WTC11 (cell line): ENCODE results near the gene OR52K1. TPM values are rescaled to one million over a fixed set of nuclear protein-coding genes. Genes with fewer than 3 reads are reported as not detected.
A peak's percentile ranks its signal among the peaks of the same experiment; 100 is the strongest.

Experiments used
- ATAC-seq: fragments of 200-7000 bp; cut with Tn5 transposase; 2 replicates; pipeline ENCODE4 v1.10.0; 2021; ENCODE audit warnings: mild to moderate bottlenecking, moderate library complexity
- CTCF ChIA-PET: fragments of 300-600 bp; sonication (Branson Sonifier 250); formaldehyde crosslinking; loops from one replicate; lab custom pipeline; 2021; ENCODE audit warnings: antibody characterized with exemption; lab: Charles Lee
- POLR2A ChIA-PET: fragments of 350-600 bp; sonication (Branson Sonifier 250); formaldehyde crosslinking; loops from one replicate; lab custom pipeline; 2021; ENCODE audit warnings: antibody characterized with exemption; lab: Charles Lee
- DNase-seq: peaks from one replicate; pipeline ENCODE4 v3.0.0; 2021; ENCODE audit warnings: low spot score
- H3K27ac Mint-ChIP-seq: 2 replicates; pipeline ENCODE4 v1.8.0; 2021; ENCODE audit warnings: mixed read lengths
- H3K27me3 Mint-ChIP-seq: 2 replicates; pipeline ENCODE4 v1.8.0; 2021; ENCODE audit warnings: low read depth, mild to moderate bottlenecking, moderate library complexity, mixed read lengths
- H3K36me3 Mint-ChIP-seq: 2 replicates; pipeline ENCODE4 v1.8.0; 2021; ENCODE audit warnings: mixed read lengths
- H3K4me1 Mint-ChIP-seq: 2 replicates; pipeline ENCODE4 v1.8.0; 2022; ENCODE audit warnings: mixed read lengths
- H3K4me3 Mint-ChIP-seq: 2 replicates; pipeline ENCODE4 v1.8.0; 2021; ENCODE audit warnings: mild to moderate bottlenecking, moderate library complexity, mixed read lengths
- H3K9me3 Mint-ChIP-seq: 2 replicates; pipeline ENCODE4 v1.8.0; 2021; ENCODE audit warnings: mixed read lengths
- ATF1 ChIP-seq: sonication (generic); formaldehyde crosslinking; IDR thresholded peaks from 2 replicates; pipeline ENCODE4 v1.8.1; 2023; ENCODE audit warnings: mild to moderate bottlenecking, moderate library complexity, missing genetic modification reagents
- CBFB ChIP-seq: sonication (generic); formaldehyde crosslinking; IDR thresholded peaks from 2 replicates; pipeline ENCODE4 v1.8.1; 2022; ENCODE audit warnings: mild to moderate bottlenecking, low read depth, missing genetic modification reagents
- E2F4 ChIP-seq: sonication (generic); formaldehyde crosslinking; IDR thresholded peaks from 2 replicates; pipeline ENCODE4 v1.8.1; 2022; ENCODE audit warnings: low read depth, mild to moderate bottlenecking, moderate library complexity, missing genetic modification reagents, borderline replicate concordance
- ESRRA ChIP-seq: sonication (generic); formaldehyde crosslinking; IDR thresholded peaks from 2 replicates; pipeline ENCODE4 v1.8.1; 2022; ENCODE audit warnings: mild to moderate bottlenecking, missing genetic modification reagents, borderline replicate concordance
- FOXK1 ChIP-seq: sonication (generic); formaldehyde crosslinking; IDR thresholded peaks from 2 replicates; pipeline ENCODE4 v1.8.0; 2022; ENCODE audit warnings: mild to moderate bottlenecking, moderate library complexity, missing genetic modification reagents
- GABPB1 ChIP-seq: sonication (generic); formaldehyde crosslinking; IDR thresholded peaks from 2 replicates; pipeline ENCODE4 v1.8.1; 2023; ENCODE audit warnings: mild to moderate bottlenecking, missing genetic modification reagents
- IRF2 ChIP-seq: sonication (generic); formaldehyde crosslinking; IDR thresholded peaks from 2 replicates; pipeline ENCODE4 v1.8.0; 2022; ENCODE audit warnings: low read depth, missing genetic modification reagents, borderline replicate concordance
- JAZF1 ChIP-seq: fragments of 250-450 bp; sonication (Bioruptor Pico); IDR thresholded peaks from 2 replicates; pipeline ENCODE4 v1.9.0; 2021; ENCODE audit warnings: moderate library complexity, mild to moderate bottlenecking, inconsistent platforms
- KAT7 ChIP-seq: sonication (generic); formaldehyde crosslinking; IDR thresholded peaks from 2 replicates; pipeline ENCODE4 v1.8.1; 2023; ENCODE audit warnings: missing genetic modification reagents, mild to moderate bottlenecking, borderline replicate concordance
- NFATC4 ChIP-seq: fragments of 250-450 bp; sonication (Bioruptor Pico); IDR thresholded peaks from 2 replicates; pipeline ENCODE4 v1.9.0; 2021; ENCODE audit warnings: mild to moderate bottlenecking
- NR1H2 ChIP-seq: sonication (generic); formaldehyde crosslinking; IDR thresholded peaks from 2 replicates; pipeline ENCODE4 v1.9.0; 2021; ENCODE audit warnings: mild to moderate bottlenecking, moderate library complexity, missing genetic modification reagents
- TEAD1 ChIP-seq: sonication (generic); formaldehyde crosslinking; IDR thresholded peaks from 2 replicates; pipeline ENCODE4 v1.8.0; 2022; ENCODE audit warnings: mild to moderate bottlenecking, missing genetic modification reagents
- ZBTB21 ChIP-seq: sonication (generic); formaldehyde crosslinking; IDR thresholded peaks from 2 replicates; pipeline ENCODE4 v1.8.1; 2023; ENCODE audit warnings: mild to moderate bottlenecking, missing genetic modification reagents, borderline replicate concordance
- ZNF281 ChIP-seq: sonication (generic); formaldehyde crosslinking; IDR thresholded peaks from 2 replicates; pipeline ENCODE4 v1.8.0; 2023; ENCODE audit warnings: mild to moderate bottlenecking, missing genetic modification reagents
- ZNF396 ChIP-seq: fragments of 250-450 bp; sonication (Bioruptor Pico); IDR thresholded peaks from 2 replicates; pipeline ENCODE4 v1.8.0; 2021; ENCODE audit warnings: mild to moderate bottlenecking, moderate library complexity, borderline replicate concordance
- ZNF532 ChIP-seq: fragments of 250-450 bp; sonication (Bioruptor Pico); IDR thresholded peaks from 2 replicates; pipeline ENCODE4 v1.9.0; 2021; ENCODE audit warnings: mild to moderate bottlenecking, borderline replicate concordance
- ZNF671 ChIP-seq: fragments of 250-450 bp; sonication (Bioruptor Pico); IDR thresholded peaks from 2 replicates; pipeline ENCODE4 v1.8.0; 2021; ENCODE audit warnings: mild to moderate bottlenecking
- total RNA-seq: library from RNA; stranded (reverse); gene quantifications from 3 replicates; pipeline ENCODE4 v1.2.3, GENCODE V29; 2021
- TF ChIP-seq, protein P1 (sequence below): sonication (generic); formaldehyde crosslinking; IDR thresholded peaks from 2 replicates; pipeline ENCODE4 v1.8.0; 2022; ENCODE audit warnings: mild to moderate bottlenecking, missing genetic modification reagents

Gene OR52K1
- total RNA-seq, 1 experiment from 2014 or later, result 0.07 TPM

- TF ChIP-seq ZNF532 (CRISPR knock-in tag) (no peak), NR1H2 (CRISPR knock-in tag) (no peak), ZBTB21 (no peak), GABPB1 (CRISPR knock-in tag) (no peak), ZNF671 (no peak), JAZF1 (no peak), ESRRA (no peak), FOXK1 (CRISPR knock-in tag) (no peak)
Observed at GRCh38 chr11:4514196-4514595, 31.8 kb downstream of the OR52K1 start (continued).

GRCh38 chr11:4522339-4522738, 39.9 kb downstream of the OR52K1 start:
- ChIA-PET POLR2A (no interaction called here), CTCF (interaction anchor here (0.8 kb wide), 1 partner anchor 17 kb away, joined by 3 read pairs; no protein-coding TSS in a partner anchor)
- no peak overlapping the region for H3K27ac Mint-ChIP-seq
- peaks cover 6% of the 10 kb centered on the region for H3K4me1 Mint-ChIP-seq
- H3K9me3 Mint-ChIP-seq, result no peaks in the 10 kb centered on the region
- no peak overlapping the region for H3K4me3 Mint-ChIP-seq
- no peaks in the 10 kb centered on the region; the same call in 1 of the 2 replicates for H3K27me3 Mint-ChIP-seq
- H3K36me3 Mint-ChIP-seq, result no peaks in the 10 kb centered on the region
- ATAC-seq, result peak; percentile 57; the same call in 1 of the 2 replicates
- DNase-seq, result no peak
- TF ChIP-seq TEAD1 (no peak), CBFB (no peak), ZNF281 (no peak), ATF1 (no peak), E2F4 (no peak), IRF2 (CRISPR knock-in tag) (no peak), GABPB1 (CRISPR knock-in tag) (no peak), KAT7 (no peak), NFATC4 (CRISPR knock-in tag) (no peak)
- TF ChIP-seq, protein P1, sequence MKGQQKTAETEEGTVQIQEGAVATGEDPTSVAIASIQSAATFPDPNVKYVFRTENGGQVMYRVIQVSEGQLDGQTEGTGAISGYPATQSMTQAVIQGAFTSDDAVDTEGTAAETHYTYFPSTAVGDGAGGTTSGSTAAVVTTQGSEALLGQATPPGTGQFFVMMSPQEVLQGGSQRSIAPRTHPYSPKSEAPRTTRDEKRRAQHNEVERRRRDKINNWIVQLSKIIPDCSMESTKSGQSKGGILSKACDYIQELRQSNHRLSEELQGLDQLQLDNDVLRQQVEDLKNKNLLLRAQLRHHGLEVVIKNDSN, result no peak

DNA sequence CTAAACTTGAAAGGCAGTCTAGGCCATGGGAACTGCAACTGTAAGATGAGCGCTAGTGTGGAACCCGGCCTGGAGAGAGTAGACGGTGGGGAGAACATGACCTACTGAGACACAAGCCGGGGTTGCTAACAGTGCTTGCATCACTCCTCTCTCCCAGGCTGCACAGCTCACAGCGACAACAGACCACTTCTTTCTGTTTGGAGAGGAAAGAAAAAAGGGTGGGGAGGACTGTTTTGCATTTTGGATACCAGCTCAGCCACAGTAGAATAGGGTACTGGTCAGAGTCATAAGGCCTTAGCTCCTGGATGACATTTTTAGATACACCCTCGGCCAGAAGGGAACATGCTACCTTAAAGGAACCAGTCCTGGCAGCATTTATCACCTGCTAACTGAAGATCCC, 40.3 kb downstream of the OR52K1 start:
- no peak overlapping the region for H3K27ac Mint-ChIP-seq
- H3K4me3 Mint-ChIP-seq, result no peak overlapping the region
- ATAC-seq, result no peak
- ChIA-PET POLR2A (no interaction called here), CTCF (interaction anchor here (0.8 to 1.0 kb wide), 2 partner anchors 17 to 335 kb away, joined by 3 read pairs; no protein-coding TSS in a partner anchor)
- H3K4me1 Mint-ChIP-seq, result peaks cover 6% of the 10 kb centered on the region
- no peaks in the 10 kb centered on the region for H3K9me3 Mint-ChIP-seq
- DNase-seq, result no peak
- TF ChIP-seq ATF1, result no peak
- TF ChIP-seq ZNF396 (CRISPR knock-in tag), result no peak
- no peaks in the 10 kb centered on the region; the same call in 1 of the 2 replicates for H3K27me3 Mint-ChIP-seq
- no peaks in the 10 kb centered on the region for H3K36me3 Mint-ChIP-seq
